ENCODE measurements around the gene POPDC2.

DNA sequence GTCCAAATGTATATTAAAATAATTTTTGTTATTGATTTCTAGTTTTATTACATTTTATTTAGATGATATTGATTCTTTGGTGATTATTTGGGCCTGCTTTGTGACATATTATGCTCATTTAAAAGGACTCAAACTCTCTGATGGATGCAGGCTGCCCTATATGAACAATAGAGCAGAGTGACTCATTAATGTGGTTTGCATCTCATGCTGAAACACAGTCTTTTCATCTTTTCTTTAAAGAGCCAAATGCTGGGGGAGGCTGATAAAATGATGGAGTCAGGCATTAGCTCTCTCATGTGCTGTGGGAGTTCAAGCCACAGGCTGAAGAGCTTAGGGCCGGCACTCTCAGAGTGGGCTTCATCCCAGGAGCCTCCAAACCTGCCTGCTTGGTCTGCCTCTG is 55.5 kb downstream of the POPDC2 start:
- TF ChIP-seq, protein P1, sequence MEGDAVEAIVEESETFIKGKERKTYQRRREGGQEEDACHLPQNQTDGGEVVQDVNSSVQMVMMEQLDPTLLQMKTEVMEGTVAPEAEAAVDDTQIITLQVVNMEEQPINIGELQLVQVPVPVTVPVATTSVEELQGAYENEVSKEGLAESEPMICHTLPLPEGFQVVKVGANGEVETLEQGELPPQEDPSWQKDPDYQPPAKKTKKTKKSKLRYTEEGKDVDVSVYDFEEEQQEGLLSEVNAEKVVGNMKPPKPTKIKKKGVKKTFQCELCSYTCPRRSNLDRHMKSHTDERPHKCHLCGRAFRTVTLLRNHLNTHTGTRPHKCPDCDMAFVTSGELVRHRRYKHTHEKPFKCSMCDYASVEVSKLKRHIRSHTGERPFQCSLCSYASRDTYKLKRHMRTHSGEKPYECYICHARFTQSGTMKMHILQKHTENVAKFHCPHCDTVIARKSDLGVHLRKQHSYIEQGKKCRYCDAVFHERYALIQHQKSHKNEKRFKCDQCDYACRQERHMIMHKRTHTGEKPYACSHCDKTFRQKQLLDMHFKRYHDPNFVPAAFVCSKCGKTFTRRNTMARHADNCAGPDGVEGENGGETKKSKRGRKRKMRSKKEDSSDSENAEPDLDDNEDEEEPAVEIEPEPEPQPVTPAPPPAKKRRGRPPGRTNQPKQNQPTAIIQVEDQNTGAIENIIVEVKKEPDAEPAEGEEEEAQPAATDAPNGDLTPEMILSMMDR (IDR thresholded peaks at IDR 0.05; ENCODE audit: low read length): no peak
- no peak for TF ChIP-seq EZH2 (IDR thresholded peaks at IDR 0.05; ENCODE audit: borderline replicate concordance, low read length)

Data from OCI-LY1 (cell line).